Measurements from ENCODE around the gene KLF5. TPM values are rescaled to one million over a fixed set of nuclear protein-coding genes. Genes with fewer than 3 reads are reported as not detected.

Gene KLF5
- total RNA-seq (10 to 100 TPM in 2 of 5 experiments, 1 to 10 TPM in 3; 3.6 to 13.3 (median 5.7) TPM), polyA plus RNA-seq (1 to 10 TPM; 1.7 to 2.0 TPM), total RNA-seq (24.8 reads per million, percentile 55 among the genes with 10 or more reads in this experiment)

DNA sequence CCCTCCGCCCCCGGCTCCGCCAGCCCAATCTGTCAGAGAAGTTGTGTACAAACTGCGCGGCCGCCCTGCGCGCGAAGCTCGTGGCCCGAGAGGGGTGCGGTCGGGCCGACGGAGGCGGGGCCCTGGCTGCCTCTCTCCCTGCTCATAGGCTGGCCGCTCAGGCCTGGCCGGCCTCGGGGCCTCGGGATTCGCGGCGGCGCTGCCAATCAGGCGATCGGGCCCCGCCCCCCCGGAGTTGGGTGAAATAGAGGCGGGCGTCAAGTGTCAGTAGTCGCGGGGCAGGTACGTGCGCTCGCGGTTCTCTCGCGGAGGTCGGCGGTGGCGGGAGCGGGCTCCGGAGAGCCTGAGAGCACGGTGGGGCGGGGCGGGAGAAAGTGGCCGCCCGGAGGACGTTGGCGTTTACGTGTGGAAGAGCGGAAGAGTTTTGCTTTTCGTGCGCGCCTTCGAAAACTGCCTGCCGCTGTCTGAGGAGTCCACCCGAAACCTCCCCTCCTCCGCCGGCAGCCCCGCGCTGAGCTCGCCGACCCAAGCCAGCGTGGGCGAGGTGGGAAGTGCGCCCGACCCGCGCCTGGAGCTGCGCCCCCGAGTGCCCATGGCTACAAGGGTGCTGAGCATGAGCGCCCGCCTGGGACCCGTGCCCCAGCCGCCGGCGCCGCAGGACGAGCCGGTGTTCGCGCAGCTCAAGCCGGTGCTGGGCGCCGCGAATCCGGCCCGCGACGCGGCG lies at the start of gene KLF5:
Gene KLF5 (plus strand): TSS at position 270 of the 724 bp plus-strand sequence. CDS start 323 bp downstream, at position 593.
- Histone ChIP-seq H3K27ac (ENCODE audit: low read depth, low read length) (peak within 1 kb of the TSS; percentile 42), H3K4me3 (ENCODE audit: low read length) (peak within 1 kb of the TSS; percentile 58), H3K9me3 (ENCODE audit: control insufficient read depth in 2 of 3, low read length in 3 of 3) (no peaks in the 10 kb centered on the region), H3K4me1 (ENCODE audit: control insufficient read depth in 2 of 2, insufficient read depth in 2 of 2, low read length in 2 of 2) (peaks cover 4 to 10% of the 10 kb centered on the region in 2 donors), H3K36me3 (ENCODE audit: control insufficient read depth in 2 of 3, insufficient read depth in 3 of 3, low read length in 3 of 3) (no peaks in the 10 kb centered on the region), H3K27me3 (ENCODE audit: control insufficient read depth in 2 of 2, insufficient read depth in 2 of 2, low read length in 2 of 2) (peaks cover 5 to 10% of the 10 kb centered on the region in 2 donors)
- H3K9me3 Mint-ChIP-seq, result peaks cover 0 to 2% (median 0%) of the 10 kb centered on the region in 11 donors
- H3K27ac Mint-ChIP-seq, result peak within 1 kb of the TSS; percentile 38 to 92 (median 79)
- POLR2A ChIA-PET, result interaction anchor here (0.6 to 1.7 kb wide), 6 partner anchors 43 to 707 kb away, joined by 3 to 4 read pairs (median 3); no protein-coding TSS in a partner anchor
- peaks cover 6 to 32% (median 23%) of the 10 kb centered on the region in 7 donors for H3K4me1 Mint-ChIP-seq
- DNase-seq (peak; percentile 93 to 98 (median 94)), ATAC-seq (peak; percentile 98)
- H3K36me3 Mint-ChIP-seq, result peaks cover 0 to 11% (median 0%) of the 10 kb centered on the region in 5 donors
- H3K4me3 Mint-ChIP-seq, result peak within 1 kb of the TSS; percentile 82 to 94 (median 90)
- intact Hi-C loops (cut with micrococcal nuclease), result loop anchor here (1.0 to 5.0 kb wide), 12 partner anchors 170 to 1228 kb away; partner anchors contain the start of genes BORA (in 2 of the 2), MZT1 (in 2 of the 2), PIBF1 (in 2 of the 2) and KLF12 (in 1 of the 2)
- CTCF ChIA-PET, result interaction anchor here (0.6 to 1.4 kb wide), 3 partner anchors 136 to 1026 kb away, joined by 3 to 4 read pairs (median 3); no protein-coding TSS in a partner anchor
- peaks cover 19 to 58% (median 40%) of the 10 kb centered on the region in 5 donors for H3K27me3 Mint-ChIP-seq

GRCh38 chr13:73011751-73012150 lies 47.1 kb upstream of the KLF5 start:
- H3K4me1 Mint-ChIP-seq, result peaks cover 0 to 2% (median 0%) of the 10 kb centered on the region in 7 donors
- no peaks in the 10 kb centered on the region for H3K27me3 Mint-ChIP-seq
- Histone ChIP-seq H3K9me3 (ENCODE audit: control insufficient read depth in 2 of 3, low read length in 3 of 3) (no peaks in the 10 kb centered on the region), H3K27me3 (ENCODE audit: control insufficient read depth in 2 of 2, insufficient read depth in 2 of 2, low read length in 2 of 2) (no peaks in the 10 kb centered on the region), H3K27ac (ENCODE audit: low read depth, low read length) (no peak overlapping the region), H3K4me3 (ENCODE audit: low read length) (no peak overlapping the region), H3K4me1 (ENCODE audit: control insufficient read depth in 2 of 2, insufficient read depth in 2 of 2, low read length in 2 of 2) (no peaks in the 10 kb centered on the region), H3K36me3 (ENCODE audit: control insufficient read depth in 2 of 3, insufficient read depth in 3 of 3, low read length in 3 of 3) (peaks cover 0 to 9% (median 0%) of the 10 kb centered on the region in 3 experiments)
- peaks cover 0 to 48% (median 37%) of the 10 kb centered on the region in 5 donors for H3K36me3 Mint-ChIP-seq
- ChIA-PET CTCF (no interaction called here), POLR2A (no interaction called here)
- H3K9me3 Mint-ChIP-seq, result no peaks in the 10 kb centered on the region
- intact Hi-C loops (cut with micrococcal nuclease), result no loop called here
- peak overlapping the region in 4 of 9 donors; percentile 25 to 62 (median 40) for H3K27ac Mint-ChIP-seq
- DNase-seq (no peak), ATAC-seq (no peak)
- H3K4me3 Mint-ChIP-seq, result no peak overlapping the region

- ATAC-seq (no peak), DNase-seq (no peak)
- Histone ChIP-seq H3K27ac (ENCODE audit: low read depth, low read length) (no peak overlapping the region), H3K27me3 (ENCODE audit: control insufficient read depth in 2 of 2, insufficient read depth in 2 of 2, low read length in 2 of 2) (no peaks in the 10 kb centered on the region), H3K4me1 (ENCODE audit: control insufficient read depth in 2 of 2, insufficient read depth in 2 of 2, low read length in 2 of 2) (no peaks in the 10 kb centered on the region), H3K9me3 (ENCODE audit: control insufficient read depth in 2 of 3, low read length in 3 of 3) (no peaks in the 10 kb centered on the region), H3K4me3 (ENCODE audit: low read length) (no peak overlapping the region), H3K36me3 (ENCODE audit: control insufficient read depth in 2 of 3, insufficient read depth in 3 of 3, low read length in 3 of 3) (no peaks in the 10 kb centered on the region)
- Mint-ChIP-seq H3K4me1 (peaks cover 0 to 2% (median 0%) of the 10 kb centered on the region in 7 donors), H3K9me3 (no peaks in the 10 kb centered on the region), H3K27me3 (no peaks in the 10 kb centered on the region), H3K36me3 (peaks cover 0 to 54% (median 41%) of the 10 kb centered on the region in 5 donors), H3K27ac (no peak overlapping the region), H3K4me3 (no peak overlapping the region)
- ChIA-PET POLR2A (interaction anchor here (0.6 kb wide), 1 partner anchor 43 kb away, joined by 3 read pairs; the partner anchor contains the start of gene KLF5), CTCF (interaction anchor here (0.5 to 1.0 kb wide), 2 partner anchors 39 to 51 kb away, joined by 3 read pairs; no protein-coding TSS in a partner anchor)
- intact Hi-C loops (cut with micrococcal nuclease), result no loop called here
Measured at GRCh38 chr13:73015805-73016204, 43.0 kb upstream of the KLF5 start.

GRCh38 chr13:73018336-73018735 lies 40.5 kb upstream of the KLF5 start:
- DNase-seq (no peak), ATAC-seq (no peak)
- no peaks in the 10 kb centered on the region for H3K4me1 ChIP-seq (ENCODE audit: control insufficient read depth in 2 of 2, insufficient read depth in 2 of 2, low read length in 2 of 2)
- no peaks in the 10 kb centered on the region for H3K36me3 ChIP-seq (ENCODE audit: control insufficient read depth in 2 of 3, insufficient read depth in 3 of 3, low read length in 3 of 3)
- H3K4me3 ChIP-seq (ENCODE audit: low read length), result no peak overlapping the region
- no peak overlapping the region for H3K27ac ChIP-seq (ENCODE audit: low read depth, low read length)
- no peak overlapping the region for H3K4me3 Mint-ChIP-seq
- H3K9me3 ChIP-seq (ENCODE audit: control insufficient read depth in 2 of 3, low read length in 3 of 3), result no peaks in the 10 kb centered on the region
- H3K36me3 Mint-ChIP-seq, result peaks cover 0 to 40% (median 29%) of the 10 kb centered on the region in 5 donors
- H3K4me1 Mint-ChIP-seq, result peaks cover 0 to 2% (median 0%) of the 10 kb centered on the region in 7 donors
- H3K27ac Mint-ChIP-seq, result no peak overlapping the region
- no peaks in the 10 kb centered on the region for H3K27me3 ChIP-seq (ENCODE audit: control insufficient read depth in 2 of 2, insufficient read depth in 2 of 2, low read length in 2 of 2)
- ChIA-PET CTCF (interaction anchor here (0.7 kb wide), 1 partner anchor 1298 kb away, joined by 8 read pairs; no protein-coding TSS in a partner anchor), POLR2A (no interaction called here)
- H3K27me3 Mint-ChIP-seq, result no peaks in the 10 kb centered on the region
- H3K9me3 Mint-ChIP-seq, result no peaks in the 10 kb centered on the region
- intact Hi-C loops (cut with micrococcal nuclease), result no loop called here

DNA sequence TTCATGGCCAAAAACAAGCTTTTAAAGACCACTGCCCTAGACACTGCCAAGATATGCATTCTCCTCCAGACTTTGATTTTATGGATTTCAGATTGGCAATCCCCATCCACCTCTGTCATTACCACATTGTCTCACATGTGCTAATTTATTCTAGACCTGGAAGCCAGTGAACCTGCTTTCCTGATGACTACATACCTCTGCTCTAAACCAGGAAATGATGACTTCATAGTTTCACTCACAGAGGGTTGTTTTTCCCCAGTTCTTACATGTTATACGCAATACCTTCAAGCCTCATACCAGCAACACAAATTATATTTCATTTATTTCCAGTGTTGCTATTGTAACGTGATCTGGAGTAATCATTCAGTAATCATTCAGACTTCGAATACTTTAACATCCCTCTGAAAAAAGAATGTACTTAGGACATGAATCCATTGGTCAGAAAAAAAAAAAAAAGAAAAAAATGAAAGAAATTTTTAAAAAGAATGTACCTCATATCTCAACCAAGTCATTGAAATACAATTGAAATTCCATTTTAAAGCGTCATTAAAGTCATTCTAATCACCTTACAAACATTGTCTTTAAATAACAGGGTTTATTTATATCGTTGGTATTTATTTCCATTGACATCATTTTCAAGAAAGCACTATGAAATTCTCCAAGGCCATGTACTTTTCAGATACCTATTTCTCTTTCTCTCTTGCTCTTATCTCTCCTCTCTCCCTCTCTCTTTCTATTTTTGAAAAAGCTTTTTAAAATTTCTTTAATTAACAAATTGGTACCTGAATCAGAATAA lies 33.4 kb upstream of the KLF5 start:
- ChIA-PET POLR2A (no interaction called here), CTCF (no interaction called here)
- Histone ChIP-seq H3K4me3 (ENCODE audit: low read length) (no peak overlapping the region), H3K27ac (ENCODE audit: low read depth, low read length) (no peak overlapping the region), H3K4me1 (ENCODE audit: control insufficient read depth in 2 of 2, insufficient read depth in 2 of 2, low read length in 2 of 2) (no peaks in the 10 kb centered on the region), H3K27me3 (ENCODE audit: control insufficient read depth in 2 of 2, insufficient read depth in 2 of 2, low read length in 2 of 2) (no peaks in the 10 kb centered on the region), H3K36me3 (ENCODE audit: control insufficient read depth in 2 of 3, insufficient read depth in 3 of 3, low read length in 3 of 3) (no peaks in the 10 kb centered on the region), H3K9me3 (ENCODE audit: control insufficient read depth in 2 of 3, low read length in 3 of 3) (no peaks in the 10 kb centered on the region)
- intact Hi-C loops (cut with micrococcal nuclease), result no loop called here
- Mint-ChIP-seq H3K27ac (no peak overlapping the region), H3K9me3 (peaks cover 0 to 2% (median 0%) of the 10 kb centered on the region in 11 donors), H3K27me3 (no peaks in the 10 kb centered on the region), H3K36me3 (peaks cover 0 to 10% (median 4%) of the 10 kb centered on the region in 5 donors), H3K4me1 (peaks cover 0 to 5% (median 0%) of the 10 kb centered on the region in 7 donors), H3K4me3 (no peak overlapping the region)
- DNase-seq (no peak), ATAC-seq (no peak)

- Mint-ChIP-seq H3K9me3 (no peaks in the 10 kb centered on the region), H3K27me3 (no peaks in the 10 kb centered on the region), H3K27ac (no peak overlapping the region), H3K4me1 (no peaks in the 10 kb centered on the region), H3K36me3 (peaks cover 0 to 3% (median 0%) of the 10 kb centered on the region in 5 donors), H3K4me3 (no peak overlapping the region)
- Histone ChIP-seq H3K4me3 (ENCODE audit: low read length) (no peak overlapping the region), H3K9me3 (ENCODE audit: control insufficient read depth in 2 of 3, low read length in 3 of 3) (no peaks in the 10 kb centered on the region), H3K27me3 (ENCODE audit: control insufficient read depth in 2 of 2, insufficient read depth in 2 of 2, low read length in 2 of 2) (no peaks in the 10 kb centered on the region), H3K27ac (ENCODE audit: low read depth, low read length) (no peak overlapping the region), H3K4me1 (ENCODE audit: control insufficient read depth in 2 of 2, insufficient read depth in 2 of 2, low read length in 2 of 2) (no peaks in the 10 kb centered on the region), H3K36me3 (ENCODE audit: control insufficient read depth in 2 of 3, insufficient read depth in 3 of 3, low read length in 3 of 3) (no peaks in the 10 kb centered on the region)
- no peak for ATAC-seq
- DNase-seq, result no peak
- ChIA-PET POLR2A (no interaction called here), CTCF (no interaction called here)
- intact Hi-C loops (cut with micrococcal nuclease), result no loop called here
Measured at GRCh38 chr13:73034901-73035300, 23.9 kb upstream of the KLF5 start.

Data from naive thymus-derived CD4-positive, alpha-beta T cell (primary cell).